ENCODE results near the gene IQGAP2. TPM values are rescaled to one million over a fixed set of nuclear protein-coding genes. Genes with fewer than 3 reads are reported as not detected.

IQGAP2 gene
- total RNA-seq, 6 experiments from 2014 or later = 96.4 to 152 (median 123) TPM

DNA sequence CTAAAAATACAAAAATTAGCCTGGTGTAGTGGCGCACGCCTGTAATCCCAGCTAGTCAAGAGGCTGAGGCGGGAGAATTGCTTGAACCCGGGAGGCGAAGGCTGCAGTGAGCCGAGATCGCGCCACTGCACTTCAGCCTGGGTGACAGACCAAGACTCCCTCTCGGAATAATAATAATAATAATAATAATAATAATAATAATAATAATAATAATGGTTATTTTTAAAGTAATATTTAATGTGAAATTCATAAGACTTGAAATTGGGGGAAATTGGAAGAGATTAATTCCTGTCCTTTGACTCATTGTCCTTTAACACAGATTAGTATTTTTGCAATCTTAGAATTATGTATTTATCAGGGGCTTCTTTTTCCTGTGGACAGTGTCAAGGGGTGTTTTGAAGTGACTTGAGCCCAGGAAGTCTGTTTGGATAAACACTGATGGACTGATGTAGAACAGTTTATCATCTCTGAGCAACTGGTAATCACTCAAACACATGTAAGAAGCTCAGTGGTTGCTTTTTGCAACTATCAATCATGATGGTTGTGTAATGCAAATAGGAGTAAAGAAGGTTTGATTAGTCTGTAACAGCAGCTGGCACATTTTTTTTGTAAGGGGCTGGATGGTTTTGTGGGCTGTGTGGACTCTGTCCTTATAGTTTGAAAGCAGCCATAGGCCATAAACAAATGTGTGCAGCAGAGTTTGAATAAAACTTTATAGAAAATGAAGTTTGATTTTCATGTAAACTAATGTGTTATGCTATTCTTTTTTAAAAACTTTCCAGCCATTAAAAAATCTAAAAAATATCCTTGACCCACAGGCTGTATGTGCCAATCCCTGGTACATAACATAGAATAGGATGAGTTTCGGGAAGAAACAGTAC is 126.6 kb downstream of the IQGAP2 start:
- intact Hi-C loops (cut with DNase I) = no loop called here
- peak in 3 of 4 donors; percentile 22 to 66 (median 30) for ATAC-seq
- no peak for DNase-seq
- H3K9me3 ChIP-seq = no peaks in the 10 kb centered on the region
- H3K4me1 ChIP-seq = peaks cover 0 to 13% (median 6%) of the 10 kb centered on the region in 4 donors
- H3K27ac ChIP-seq = no peak overlapping the region
- 84% methylated on average over 4 of the region's 10 CpGs for WGBS (ENCODE audit: insufficient coverage, low coverage, low lambda C conversion rate, missing lambda C conversion rate)
- H3K36me3 ChIP-seq = no peaks in the 10 kb centered on the region
- H3K27me3 ChIP-seq = no peaks in the 10 kb centered on the region
- TF ChIP-seq POLR2A (IDR thresholded peaks at IDR 0.05) = no peak
- TF ChIP-seq, protein P1, sequence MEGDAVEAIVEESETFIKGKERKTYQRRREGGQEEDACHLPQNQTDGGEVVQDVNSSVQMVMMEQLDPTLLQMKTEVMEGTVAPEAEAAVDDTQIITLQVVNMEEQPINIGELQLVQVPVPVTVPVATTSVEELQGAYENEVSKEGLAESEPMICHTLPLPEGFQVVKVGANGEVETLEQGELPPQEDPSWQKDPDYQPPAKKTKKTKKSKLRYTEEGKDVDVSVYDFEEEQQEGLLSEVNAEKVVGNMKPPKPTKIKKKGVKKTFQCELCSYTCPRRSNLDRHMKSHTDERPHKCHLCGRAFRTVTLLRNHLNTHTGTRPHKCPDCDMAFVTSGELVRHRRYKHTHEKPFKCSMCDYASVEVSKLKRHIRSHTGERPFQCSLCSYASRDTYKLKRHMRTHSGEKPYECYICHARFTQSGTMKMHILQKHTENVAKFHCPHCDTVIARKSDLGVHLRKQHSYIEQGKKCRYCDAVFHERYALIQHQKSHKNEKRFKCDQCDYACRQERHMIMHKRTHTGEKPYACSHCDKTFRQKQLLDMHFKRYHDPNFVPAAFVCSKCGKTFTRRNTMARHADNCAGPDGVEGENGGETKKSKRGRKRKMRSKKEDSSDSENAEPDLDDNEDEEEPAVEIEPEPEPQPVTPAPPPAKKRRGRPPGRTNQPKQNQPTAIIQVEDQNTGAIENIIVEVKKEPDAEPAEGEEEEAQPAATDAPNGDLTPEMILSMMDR (IDR thresholded peaks at IDR 0.05) = no peak
- H3K4me3 ChIP-seq = no peak overlapping the region

DNA sequence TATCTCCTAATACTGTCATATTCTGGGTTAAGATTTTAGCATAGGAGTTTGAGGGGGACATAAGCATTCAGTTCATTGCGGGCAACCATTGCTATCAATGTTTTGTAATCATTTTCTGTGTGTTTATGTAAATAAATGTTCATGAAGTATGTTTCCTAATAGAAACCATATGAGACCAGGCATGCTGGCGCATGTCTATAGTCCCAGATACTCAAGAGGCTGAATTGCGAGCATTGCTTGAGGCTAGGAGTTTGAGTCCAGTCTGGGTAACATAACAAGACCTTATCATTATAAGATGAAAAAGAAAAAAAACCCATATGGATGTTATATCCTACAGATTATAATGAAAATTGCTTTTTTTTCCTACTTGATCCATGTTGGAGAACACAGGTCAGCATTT is 129.0 kb downstream of the IQGAP2 start:
- Histone ChIP-seq H3K4me3 (no peak overlapping the region), H3K27ac (no peak overlapping the region), H3K27me3 (no peaks in the 10 kb centered on the region), H3K9me3 (no peaks in the 10 kb centered on the region), H3K4me1 (peaks cover 0 to 13% (median 6%) of the 10 kb centered on the region in 4 donors), H3K36me3 (no peaks in the 10 kb centered on the region)
- TF ChIP-seq POLR2A (IDR thresholded peaks at IDR 0.05) = no peak
- TF ChIP-seq, protein P1 (IDR thresholded peaks at IDR 0.05) = no peak
- ATAC-seq = no peak
- 94% methylated on average over 3 of the region's 3 CpGs for WGBS (ENCODE audit: insufficient coverage, low coverage, low lambda C conversion rate, missing lambda C conversion rate)
- intact Hi-C loops (cut with DNase I) = no loop called here
- DNase-seq = no peak

DNA sequence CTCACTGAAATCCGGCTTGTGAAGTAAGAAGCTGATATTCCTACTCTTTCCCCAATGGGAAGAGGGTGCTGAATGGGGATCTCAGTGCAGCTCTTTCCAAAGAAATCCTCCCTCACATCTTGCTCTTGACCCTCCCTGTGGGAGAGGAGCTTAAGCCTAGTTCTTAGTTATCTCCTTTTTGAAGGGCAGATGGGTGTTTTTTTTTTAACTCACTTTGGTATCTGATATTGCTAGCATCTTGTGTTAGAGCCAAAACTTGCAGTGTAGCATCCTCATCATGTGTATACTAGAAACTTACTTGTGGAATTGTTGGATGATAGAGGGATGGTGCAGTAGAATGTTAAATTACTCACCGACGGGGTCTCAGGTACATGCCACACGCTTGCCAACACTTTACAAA is 129.9 kb downstream of the IQGAP2 start:
- Histone ChIP-seq H3K27ac (no peak overlapping the region), H3K27me3 (no peaks in the 10 kb centered on the region), H3K9me3 (no peaks in the 10 kb centered on the region), H3K36me3 (no peaks in the 10 kb centered on the region), H3K4me3 (no peak overlapping the region), H3K4me1 (peaks cover 0 to 22% (median 9%) of the 10 kb centered on the region in 4 donors)
- 89% methylated on average over 4 of the region's 4 CpGs for WGBS (ENCODE audit: insufficient coverage, low coverage, low lambda C conversion rate, missing lambda C conversion rate)
- no peak for TF ChIP-seq POLR2A (IDR thresholded peaks at IDR 0.05)
- TF ChIP-seq, protein P1 (IDR thresholded peaks at IDR 0.05) = no peak
- ATAC-seq = no peak
- intact Hi-C loops (cut with DNase I) = no loop called here
- DNase-seq = no peak

- no peak for TF ChIP-seq POLR2A (IDR thresholded peaks at IDR 0.05)
- TF ChIP-seq, protein P1 (IDR thresholded peaks at IDR 0.05) = no peak
- H3K27ac ChIP-seq = no peak overlapping the region
- 84% methylated on average over 4 of the region's 4 CpGs for WGBS (ENCODE audit: insufficient coverage, low coverage, low lambda C conversion rate, missing lambda C conversion rate)
- ATAC-seq (no peak), DNase-seq (no peak)
- intact Hi-C loops (cut with DNase I) = no loop called here
- H3K4me1 ChIP-seq = peaks cover 0 to 13% (median 5%) of the 10 kb centered on the region in 4 donors
- no peaks in the 10 kb centered on the region for H3K27me3 ChIP-seq
- no peaks in the 10 kb centered on the region for H3K36me3 ChIP-seq
- H3K4me3 ChIP-seq = no peak overlapping the region
- H3K9me3 ChIP-seq = no peaks in the 10 kb centered on the region
Measured at GRCh38 chr5:76535577-76535976, 132.5 kb downstream of the IQGAP2 start.

All from right lobe of liver (tissue), 6 donors.